Left forelimb (tissue), 1 donor: ENCODE measurements around the gene KIR3DL3.
"Not testable (repeated sequence)": the region's sequence is repeated elsewhere in the genome, so short reads cannot be mapped to it uniquely, and the experiment has no call there.

Experiments
- DNase-seq: peaks from one replicate; pipeline ENCODE4 v3.0.0-alpha.2; 2018; ENCODE audit warnings: low spot score

KIR3DL3 gene

GRCh38 chr19:54782916-54783315 is 58.7 kb downstream of the KIR3DL3 start:
- not testable (repeated sequence) for DNase-seq
